Measurements from ENCODE around the gene PKP4. TPM values are rescaled to one million over a fixed set of nuclear protein-coding genes. Genes with fewer than 3 reads are reported as not detected.
"Not testable (repeated sequence)": the region's sequence is repeated elsewhere in the genome, so short reads cannot be mapped to it uniquely, and the experiment has no call there.

The PKP4 gene
- polyA plus RNA-seq, 6 donors from 2014 or later, result 0.19 to 1.1 (median 0.55) TPM; not detected in 1

DNA sequence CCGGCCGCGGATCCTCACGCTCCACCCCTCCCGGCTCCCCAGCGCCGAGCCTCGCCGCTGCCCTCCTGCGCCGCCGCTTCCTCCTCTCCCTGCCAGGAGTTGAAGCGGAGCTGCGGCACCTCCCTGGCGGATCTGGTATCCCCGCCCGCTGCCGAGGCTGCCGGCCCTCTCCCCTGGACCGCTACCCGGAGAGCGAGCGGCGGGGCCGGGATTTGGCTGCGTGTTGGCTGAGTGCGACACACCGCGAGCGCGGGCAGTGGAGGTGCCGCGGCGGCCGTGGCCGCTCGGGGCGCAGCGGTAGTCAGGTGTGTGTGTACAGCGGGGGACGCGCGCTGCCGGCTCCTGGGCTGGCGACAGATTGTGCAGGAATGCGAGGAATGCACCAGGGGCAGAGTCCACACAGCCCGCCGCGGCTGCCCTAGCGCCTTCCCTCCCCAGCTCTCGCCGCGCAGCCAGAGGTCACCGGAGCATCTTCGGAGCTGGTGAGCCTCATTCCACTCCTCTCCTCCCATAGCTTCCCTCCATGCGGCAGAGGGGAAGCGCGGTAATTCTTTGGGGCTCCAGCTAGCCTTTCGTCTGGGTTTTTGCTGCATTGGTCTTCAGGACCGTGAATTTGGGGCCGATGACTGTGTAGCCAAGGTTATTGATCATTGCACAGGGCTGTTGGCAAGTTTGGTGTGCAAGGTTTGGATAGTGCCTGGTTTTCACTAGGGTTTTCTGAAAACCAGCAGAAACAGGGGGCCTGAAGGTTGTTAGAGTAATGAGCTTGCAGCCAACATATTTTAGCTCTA, 1.3 kb downstream of the PKP4 start:
- peak; percentile 58 for DNase-seq
- H3K36me3 Mint-ChIP-seq, result no peaks in the 10 kb centered on the region
- peaks cover 15 to 24% (median 16%) of the 10 kb centered on the region in 3 donors for H3K4me1 Mint-ChIP-seq
- peak; percentile 52 to 54 for ATAC-seq (ENCODE audit: low read depth in 2 of 2)
- H3K27me3 Mint-ChIP-seq, result peaks cover 30 to 31% (median 30%) of the 10 kb centered on the region in 3 donors
- H3K9me3 Mint-ChIP-seq, result no peaks in the 10 kb centered on the region
- peak overlapping the region; percentile 86 to 97 (median 91) for H3K4me3 Mint-ChIP-seq
- peak overlapping the region in 4 of 6 donors; percentile 72 to 94 (median 82) for H3K27ac Mint-ChIP-seq

DNA sequence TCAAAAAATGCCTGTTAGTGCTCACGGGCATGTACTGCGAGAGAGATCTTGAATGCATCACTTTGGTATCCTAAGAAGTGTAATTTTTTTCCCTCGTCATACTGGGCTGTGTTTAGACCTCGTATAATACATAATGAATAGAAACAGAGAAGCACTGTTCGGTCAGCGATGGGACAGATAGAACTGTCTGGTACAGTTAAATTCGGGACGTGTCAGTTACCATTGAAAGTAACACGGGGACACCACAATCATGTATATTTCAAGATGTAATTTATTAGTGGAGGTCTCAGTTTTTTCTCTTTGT, 1.8 kb downstream of the PKP4 start:
- Mint-ChIP-seq H3K27ac (peak overlapping the region in 3 of 6 donors; percentile 72 to 94 (median 89)), H3K9me3 (no peaks in the 10 kb centered on the region)

DNA sequence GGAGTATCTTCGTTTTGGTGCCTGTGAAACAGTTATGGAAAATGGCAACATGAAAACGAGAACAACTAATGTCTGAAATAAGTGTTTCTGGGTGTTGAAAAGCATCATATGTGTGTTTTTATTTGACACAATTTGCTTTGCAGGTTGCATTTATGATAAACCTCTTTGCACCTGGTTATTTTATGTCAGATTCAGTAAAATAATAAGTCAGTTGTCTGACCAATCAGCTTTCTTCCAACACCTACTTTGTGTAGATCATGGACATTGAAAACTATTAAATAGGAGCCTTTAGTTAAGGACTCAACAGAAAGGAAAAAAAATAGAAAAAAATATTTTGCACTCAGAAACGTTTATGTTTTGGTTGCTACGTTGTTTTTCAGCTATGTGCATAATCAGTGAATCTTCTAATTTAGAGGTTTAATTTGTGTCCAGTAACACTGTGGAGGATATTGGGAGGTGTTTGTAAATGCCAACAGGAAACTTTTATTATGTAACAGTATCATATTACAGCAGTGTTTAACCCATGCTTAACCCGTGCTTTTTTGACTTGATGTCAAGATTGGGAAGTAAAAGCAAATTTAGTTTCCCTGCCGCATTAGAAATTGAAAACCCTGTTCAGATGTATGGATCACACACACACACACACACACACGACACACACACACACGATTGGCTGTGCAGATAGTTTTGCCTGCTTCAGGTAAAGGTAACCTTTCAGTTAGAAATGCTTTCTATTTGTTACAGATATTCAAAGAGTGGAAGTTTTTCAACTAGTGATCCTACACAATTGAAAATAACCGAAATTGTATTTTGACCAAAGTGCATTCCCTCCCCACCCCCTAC, 2.6 kb downstream of the PKP4 start:
- Mint-ChIP-seq H3K27ac (no peak overlapping the region), H3K4me1 (peaks cover 15 to 24% (median 16%) of the 10 kb centered on the region in 3 donors), H3K36me3 (no peaks in the 10 kb centered on the region), H3K9me3 (no peaks in the 10 kb centered on the region), H3K4me3 (peak overlapping the region in 3 of 8 donors; percentile 86 to 94 (median 88)), H3K27me3 (peaks cover 16 to 22% (median 19%) of the 10 kb centered on the region in 3 donors)
- no peak for ATAC-seq (ENCODE audit: low read depth in 2 of 2)
- DNase-seq, result no peak

More for the DNA sequence above, 1.8 kb downstream of the PKP4 start:
- Mint-ChIP-seq H3K4me1 (peaks cover 15 to 24% (median 16%) of the 10 kb centered on the region in 3 donors), H3K27me3 (peaks cover 24 to 28% (median 26%) of the 10 kb centered on the region in 3 donors), H3K4me3 (peak overlapping the region; percentile 86 to 97 (median 91)), H3K36me3 (no peaks in the 10 kb centered on the region)
- DNase-seq (no peak), ATAC-seq (ENCODE audit: low read depth in 2 of 2) (no peak)

DNA sequence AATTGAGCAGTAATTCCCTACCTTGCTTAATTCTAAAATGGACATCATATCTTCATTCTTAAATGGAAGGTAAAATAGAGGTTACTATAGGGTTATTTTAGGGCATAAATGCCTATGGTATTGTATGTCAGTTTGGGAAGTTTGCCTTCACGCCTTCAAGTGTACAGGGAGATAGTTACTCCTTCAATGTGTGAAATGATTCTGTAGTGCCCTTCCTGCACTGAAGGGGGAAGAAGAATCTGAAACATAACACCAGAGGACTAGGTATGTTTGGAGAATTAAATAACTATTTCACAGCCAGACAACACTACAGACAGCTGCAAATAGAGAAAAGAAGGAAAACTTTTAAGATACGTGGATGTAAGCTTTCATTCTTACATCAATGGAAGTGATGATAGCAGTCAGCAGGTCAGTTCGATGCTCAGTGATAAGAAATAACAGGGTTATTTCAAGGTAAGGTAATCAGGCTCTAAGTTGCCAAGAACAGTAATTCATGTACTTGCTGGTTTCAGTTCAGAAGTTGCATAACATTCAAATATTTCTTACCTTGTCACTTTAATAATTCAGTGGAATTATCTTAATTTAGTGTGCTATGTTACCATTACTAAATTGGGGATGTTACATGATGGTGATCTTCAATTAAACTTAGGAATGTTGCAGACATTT, 4.0 kb downstream of the PKP4 start:
- Mint-ChIP-seq H3K4me3 (peak overlapping the region in 1 of 8 donors; percentile 61), H3K27ac (no peak overlapping the region), H3K9me3 (no peaks in the 10 kb centered on the region), H3K36me3 (no peaks in the 10 kb centered on the region), H3K4me1 (peaks cover 15 to 23% (median 16%) of the 10 kb centered on the region in 3 donors), H3K27me3 (peaks cover 16 to 22% (median 19%) of the 10 kb centered on the region in 3 donors)
- DNase-seq (no peak), ATAC-seq (ENCODE audit: low read depth in 2 of 2) (no peak)

DNA sequence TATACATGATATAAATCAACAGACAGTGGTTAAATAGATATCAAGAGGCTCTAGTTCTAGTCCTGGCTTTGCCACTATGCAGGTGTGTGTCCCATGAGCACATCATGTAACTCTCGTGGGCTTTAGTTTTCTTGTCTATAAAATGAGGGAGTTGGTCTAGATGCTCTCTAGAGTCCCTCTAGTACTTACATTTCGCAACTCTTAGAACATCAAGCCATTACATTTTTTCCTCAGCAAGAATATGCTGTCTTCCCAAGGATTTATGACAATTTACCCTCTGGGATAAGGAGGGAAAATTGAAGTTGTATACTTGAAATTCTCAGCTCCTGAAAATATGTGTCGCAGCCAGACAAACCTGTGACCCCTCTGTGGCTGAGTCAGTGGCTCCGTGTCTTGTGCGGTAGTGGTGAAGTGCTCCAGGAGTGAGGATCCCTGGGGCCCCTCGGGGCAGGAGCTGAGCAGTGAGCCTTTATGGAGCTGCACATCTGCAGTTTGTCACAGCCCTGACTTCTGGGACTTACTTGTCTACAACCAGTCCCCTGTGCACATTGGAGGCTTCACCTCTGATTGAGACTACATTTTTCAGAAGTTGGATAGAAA, 6.8 kb downstream of the PKP4 start:
- no peaks in the 10 kb centered on the region for H3K9me3 Mint-ChIP-seq
- H3K4me3 Mint-ChIP-seq, result no peak overlapping the region
- no peak overlapping the region for H3K27ac Mint-ChIP-seq
- DNase-seq (no peak), ATAC-seq (ENCODE audit: low read depth in 2 of 2) (no peak)
- H3K4me1 Mint-ChIP-seq, result peaks cover under 1 to 1% (median under 1%) of the 10 kb centered on the region in 3 donors
- H3K36me3 Mint-ChIP-seq, result no peaks in the 10 kb centered on the region
- peaks cover 10 to 16% (median 14%) of the 10 kb centered on the region in 3 donors for H3K27me3 Mint-ChIP-seq

DNA sequence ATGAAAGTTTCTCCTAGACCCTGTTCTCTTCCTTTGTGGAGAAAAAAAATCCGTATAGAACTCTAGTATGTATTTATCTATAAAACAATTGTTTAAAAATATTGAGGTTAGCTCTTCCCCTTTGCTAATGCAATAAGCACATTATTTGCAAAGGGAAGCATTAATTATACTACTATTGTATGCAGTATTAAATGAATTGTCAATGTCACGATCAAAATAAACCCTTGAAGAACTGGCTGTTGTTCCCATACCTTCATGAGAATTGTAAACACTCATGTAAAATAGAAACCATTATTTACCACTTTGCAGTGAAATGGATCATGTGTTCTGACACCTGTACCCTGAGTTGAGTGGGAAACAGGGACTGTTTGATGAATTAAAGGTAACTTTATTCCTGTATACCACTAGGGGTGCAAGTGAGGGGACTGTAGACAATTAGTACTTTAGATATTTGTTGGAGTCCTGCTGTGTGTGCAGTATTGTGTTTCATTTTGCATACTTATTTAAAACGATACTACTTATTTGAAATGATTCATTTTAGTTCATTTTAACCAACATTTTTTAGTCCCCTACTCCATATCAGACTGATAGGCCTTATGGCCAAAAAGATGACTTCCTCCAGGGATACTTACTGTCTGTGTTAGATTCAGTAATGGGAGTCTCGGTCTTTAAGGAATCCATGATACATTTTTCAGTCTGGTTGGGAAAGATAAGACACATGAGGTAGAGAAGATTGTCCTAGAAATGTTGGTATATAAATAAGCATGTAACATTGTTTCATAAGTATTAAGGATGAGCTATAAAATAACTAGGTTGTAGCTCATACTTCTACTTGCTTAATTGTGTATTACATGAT, 7.9 kb downstream of the PKP4 start:
- Mint-ChIP-seq H3K27ac (no peak overlapping the region), H3K36me3 (no peaks in the 10 kb centered on the region), H3K9me3 (no peaks in the 10 kb centered on the region), H3K27me3 (peaks cover 9 to 14% (median 9%) of the 10 kb centered on the region in 3 donors), H3K4me3 (peak overlapping the region in 1 of 8 donors; percentile 36), H3K4me1 (no peaks in the 10 kb centered on the region)
- DNase-seq (no peak), ATAC-seq (ENCODE audit: low read depth in 2 of 2) (peak; percentile 51 to 58)

DNA sequence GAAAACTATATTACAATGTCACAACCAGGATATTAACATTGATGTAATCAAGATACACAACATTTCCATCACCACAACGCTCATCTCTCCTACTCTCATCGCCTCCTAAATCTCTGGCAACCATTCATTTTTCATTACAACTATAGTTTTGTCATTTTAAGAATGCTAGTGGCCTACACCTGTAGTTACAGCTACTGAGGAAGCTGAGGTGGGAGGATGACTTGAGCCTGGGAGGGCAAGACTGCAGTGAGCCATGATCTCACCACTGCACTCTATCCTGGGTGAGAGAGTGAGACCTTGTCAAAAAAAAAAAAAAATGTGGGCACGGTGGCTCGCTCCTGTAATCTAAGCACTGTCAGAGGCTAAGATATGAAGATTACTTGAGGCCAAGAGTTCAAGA, 10.5 kb downstream of the PKP4 start:
- DNase-seq, result no peak
- Mint-ChIP-seq H3K4me1 (no peaks in the 10 kb centered on the region), H3K9me3 (no peaks in the 10 kb centered on the region), H3K4me3 (no peak overlapping the region), H3K27me3 (no peaks in the 10 kb centered on the region), H3K36me3 (no peaks in the 10 kb centered on the region), H3K27ac (no peak overlapping the region)
- no peak for ATAC-seq (ENCODE audit: low read depth in 2 of 2)

DNA sequence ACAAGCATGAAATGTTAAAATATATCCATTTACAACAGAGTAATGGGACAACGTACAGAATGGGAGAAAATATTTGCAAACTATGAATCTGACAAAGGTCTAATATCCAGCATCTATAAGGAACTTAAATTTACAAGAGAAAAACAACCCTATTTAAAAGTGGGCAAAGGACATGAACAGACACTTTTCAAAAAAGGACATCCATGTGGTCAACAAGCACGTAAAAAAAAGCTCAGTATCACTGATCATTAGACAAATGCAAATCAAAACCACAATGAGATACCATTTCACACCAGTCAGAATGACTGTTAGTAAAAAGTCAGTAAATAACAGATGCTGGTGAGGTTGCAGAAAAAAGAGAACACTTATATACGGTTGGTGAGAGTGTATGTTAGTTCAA, 16.1 kb downstream of the PKP4 start:
- not testable (repeated sequence) for H3K36me3 Mint-ChIP-seq; H3K9me3 Mint-ChIP-seq; H3K4me1 Mint-ChIP-seq; DNase-seq; H3K27me3 Mint-ChIP-seq; H3K4me3 Mint-ChIP-seq; ATAC-seq (ENCODE audit: low read depth in 2 of 2); H3K27ac Mint-ChIP-seq

DNA sequence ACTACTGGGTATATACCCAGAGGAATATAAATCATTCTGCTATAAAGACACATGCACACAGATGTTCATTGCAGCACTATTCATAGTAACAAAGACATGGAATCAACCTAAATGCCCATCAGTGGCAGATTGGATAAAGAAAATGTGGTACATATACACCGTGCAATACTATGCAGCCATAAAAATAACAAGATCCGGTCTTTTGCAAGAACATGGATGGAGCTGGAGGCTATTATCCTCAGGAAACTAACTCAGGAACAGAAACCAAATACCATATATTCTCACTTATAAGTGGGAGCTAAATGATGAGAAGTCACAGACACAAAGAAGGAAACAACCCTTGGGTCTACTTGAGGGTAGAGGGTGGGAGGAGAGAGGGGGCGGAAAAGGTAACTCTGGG, 16.5 kb downstream of the PKP4 start:
- DNase-seq; H3K4me3 Mint-ChIP-seq; H3K27ac Mint-ChIP-seq; H3K27me3 Mint-ChIP-seq; ATAC-seq (ENCODE audit: low read depth in 2 of 2); H3K9me3 Mint-ChIP-seq; H3K36me3 Mint-ChIP-seq: not testable (repeated sequence)
- H3K4me1 Mint-ChIP-seq, result peaks cover 4 to 11% (median 10%) of the 10 kb centered on the region in 3 donors

DNA sequence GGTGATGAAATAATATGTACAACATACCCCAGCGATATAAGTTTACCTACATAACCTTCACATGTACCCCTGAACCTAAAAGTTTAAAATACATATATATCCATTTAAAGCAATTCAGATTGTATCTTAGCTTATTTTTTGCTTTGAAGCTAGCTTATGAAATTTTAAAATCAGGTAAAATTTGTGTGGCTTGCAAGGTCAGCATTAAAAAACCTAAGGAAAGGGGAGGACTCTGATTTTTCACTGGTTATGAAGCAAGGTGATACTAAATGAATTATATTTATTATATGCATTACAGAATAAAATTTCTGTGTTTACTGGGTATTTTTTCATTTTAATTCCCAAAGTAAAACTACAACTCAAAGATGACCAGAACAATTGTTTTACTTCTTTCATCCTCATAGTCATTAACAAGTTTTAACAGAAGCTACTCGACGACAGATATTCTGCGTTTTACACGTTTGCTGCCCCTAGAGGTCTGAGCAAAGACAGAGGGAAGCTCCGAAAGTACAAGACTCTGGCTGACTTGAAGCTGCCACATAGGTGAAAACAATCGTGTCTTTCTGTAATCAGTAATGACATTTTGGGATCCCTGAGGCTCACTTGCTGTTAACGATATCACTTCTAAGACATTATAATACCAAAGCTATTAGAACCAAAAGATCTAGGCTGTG, 17.1 kb downstream of the PKP4 start:
- H3K4me3 Mint-ChIP-seq, result no peak overlapping the region
- ATAC-seq (ENCODE audit: low read depth in 2 of 2) (no peak), DNase-seq (no peak)
- peaks cover 4 to 11% (median 10%) of the 10 kb centered on the region in 3 donors for H3K4me1 Mint-ChIP-seq
- H3K27me3 Mint-ChIP-seq, result no peaks in the 10 kb centered on the region
- peaks cover 0 to 8% (median 3%) of the 10 kb centered on the region in 7 donors for H3K9me3 Mint-ChIP-seq
- H3K36me3 Mint-ChIP-seq, result no peaks in the 10 kb centered on the region
- H3K27ac Mint-ChIP-seq, result no peak overlapping the region

DNA sequence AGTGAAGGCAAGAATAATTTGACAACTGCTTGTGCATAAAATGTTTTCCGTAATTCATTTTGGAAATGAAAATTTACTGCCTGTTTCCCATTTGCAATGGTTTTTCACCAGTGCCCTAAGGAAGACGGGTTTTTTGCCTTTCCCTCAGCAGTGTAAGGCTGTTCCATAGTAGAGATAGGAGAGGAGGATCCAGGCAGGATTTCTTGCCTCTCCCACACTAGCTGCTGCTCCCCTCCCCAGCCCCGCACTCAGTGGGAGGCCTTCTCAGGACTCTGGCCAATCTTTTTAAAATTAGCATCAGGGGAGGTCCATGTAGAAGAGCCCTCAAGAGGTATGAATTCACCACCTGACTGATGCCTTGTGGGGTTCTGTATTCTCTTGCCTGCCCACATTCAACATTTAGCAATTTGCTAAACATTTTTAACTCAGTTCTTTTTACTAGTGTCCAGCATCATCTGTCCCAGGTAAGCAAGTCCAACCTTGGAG, 17.8 kb downstream of the PKP4 start:
- H3K27me3 Mint-ChIP-seq; DNase-seq; ATAC-seq (ENCODE audit: low read depth in 2 of 2); H3K9me3 Mint-ChIP-seq; H3K4me3 Mint-ChIP-seq; H3K36me3 Mint-ChIP-seq: not testable (repeated sequence)
- peak overlapping the region in 1 of 6 donors; percentile 33 for H3K27ac Mint-ChIP-seq
- peaks cover 4 to 11% (median 10%) of the 10 kb centered on the region in 3 donors for H3K4me1 Mint-ChIP-seq

DNA sequence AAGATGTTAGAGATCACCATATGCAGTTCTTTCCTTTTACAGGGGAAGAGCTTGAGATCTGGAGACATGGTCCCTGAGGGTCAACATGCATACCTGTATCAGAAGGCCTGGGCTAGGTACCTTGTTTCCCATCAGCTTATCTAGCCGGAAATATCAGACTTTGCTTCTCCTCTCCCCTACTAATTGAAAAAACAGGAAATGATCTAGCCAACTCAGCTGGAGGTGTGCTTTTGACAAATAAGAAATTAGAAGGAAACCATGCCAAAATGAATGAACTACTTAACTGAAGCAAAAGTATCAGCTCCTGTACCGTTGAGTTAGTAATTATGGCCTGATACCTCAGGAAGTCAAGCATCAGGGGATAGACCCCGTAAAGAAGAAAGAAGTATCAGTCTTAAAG, 20.4 kb downstream of the PKP4 start:
- DNase-seq, result no peak
- Mint-ChIP-seq H3K36me3 (no peaks in the 10 kb centered on the region), H3K4me3 (no peak overlapping the region), H3K27me3 (no peaks in the 10 kb centered on the region), H3K27ac (peak overlapping the region in 3 of 6 donors; percentile 22 to 46 (median 29)), H3K9me3 (peaks cover 0 to 8% (median 3%) of the 10 kb centered on the region in 7 donors), H3K4me1 (peaks cover 4 to 11% (median 10%) of the 10 kb centered on the region in 3 donors)
- ATAC-seq (ENCODE audit: low read depth in 2 of 2), result no peak
